ENCODE measurements around the gene TBX21.

GRCh38 chr17:47703191-47703591 lies 29.8 kb upstream of the TBX21 start:
- TF ChIP-seq YY1 (IDR thresholded peaks at IDR 0.05; ENCODE audit: low read depth) (no peak), RAD21 (IDR thresholded peaks at IDR 0.05; ENCODE audit: low read depth) (no peak), CREB1 (IDR thresholded peaks at IDR 0.05; ENCODE audit: low read depth) (no peak), EP300 (IDR thresholded peaks at IDR 0.05; ENCODE audit: borderline replicate concordance) (no peak), MAX (IDR thresholded peaks at IDR 0.05) (no peak), REST (IDR thresholded peaks at IDR 0.05; ENCODE audit: low read depth) (no peak), TCF12 (IDR thresholded peaks at IDR 0.05; ENCODE audit: low read depth) (no peak), CEBPB (IDR thresholded peaks at IDR 0.05) (no peak)
